Suprapubic skin (tissue), 4 donors: ENCODE results near the gene AJAP1. TPM values are rescaled to one million over a fixed set of nuclear protein-coding genes. Genes with fewer than 3 reads are reported as not detected.

Experiments
- DNase-seq, 2 donors: peaks; one replicate each; pipeline ENCODE4 v3.0.0-alpha.2; 2019; ENCODE audit warnings: low spot score in 2 of 2
- H3K27ac ChIP-seq: fragments of 200-600 bp; sonication (generic); one replicate; pipeline ENCODE4 v1.5.1; 2019
- H3K27me3 ChIP-seq: fragments of 200-600 bp; sonication (generic); one replicate; pipeline ENCODE4 v1.5.1; 2019
- H3K36me3 ChIP-seq: fragments of 200-600 bp; sonication (generic); one replicate; pipeline ENCODE4 v1.5.1; 2019
- H3K4me1 ChIP-seq: fragments of 200-600 bp; sonication (generic); one replicate; pipeline ENCODE4 v1.5.1; 2019
- H3K4me3 ChIP-seq: fragments of 200-600 bp; sonication (generic); one replicate; pipeline ENCODE4 v1.5.1; 2019; ENCODE audit warnings: mild to moderate bottlenecking
- H3K9me3 ChIP-seq: fragments of 200-600 bp; sonication (generic); one replicate; pipeline ENCODE4 v1.5.1; 2019
- CTCF ChIP-seq, 2 donors: fragments of 200-600 bp in 1 of 2; fragments of 450-650 bp in 1 of 2; sonication (generic) in 1 of 2; IDR thresholded peaks; one replicate each; pipeline ENCODE4 v1.5.1; 2016 to 2019; ENCODE audit warnings: antibody characterized with exemption in 2 of 2, mild to moderate bottlenecking in 1 of 2, moderate library complexity in 1 of 2
- EP300 ChIP-seq: sonication (generic); formaldehyde crosslinking; IDR thresholded peaks from one replicate; pipeline ENCODE4 v1.6.1; 2017; ENCODE audit warnings: antibody characterized with exemption
- POLR2A ChIP-seq, 2 donors: fragments of 450-650 bp; IDR thresholded peaks; one replicate each; pipeline ENCODE4 v1.6.1; 2017; ENCODE audit warnings: antibody characterized with exemption in 2 of 2, mild to moderate bottlenecking in 2 of 2, moderate library complexity in 2 of 2
- POLR2AphosphoS5 ChIP-seq, 3 donors: sonication (generic); formaldehyde crosslinking; IDR thresholded peaks; one replicate each; pipeline ENCODE4 v1.6.1; 2017; ENCODE audit warnings: antibody characterized with exemption in 3 of 3
- WGBS: methylation state at CpG from one replicate; pipeline ENCODE4 v1.1.5; 2018; 5-methylcytosine and 5-hydroxymethylcytosine counted together
- total RNA-seq, 4 donors: library from RNA; depleted of rRNA; stranded (reverse); fragments of >200 nt; gene quantifications; one replicate each; pipeline ENCODE4 v1.1.0, GENCODE V29; 2016

The AJAP1 gene
- total RNA-seq, 4 donors from 2014 or later: 0.11 to 2.3 (median 0.80) TPM

DNA sequence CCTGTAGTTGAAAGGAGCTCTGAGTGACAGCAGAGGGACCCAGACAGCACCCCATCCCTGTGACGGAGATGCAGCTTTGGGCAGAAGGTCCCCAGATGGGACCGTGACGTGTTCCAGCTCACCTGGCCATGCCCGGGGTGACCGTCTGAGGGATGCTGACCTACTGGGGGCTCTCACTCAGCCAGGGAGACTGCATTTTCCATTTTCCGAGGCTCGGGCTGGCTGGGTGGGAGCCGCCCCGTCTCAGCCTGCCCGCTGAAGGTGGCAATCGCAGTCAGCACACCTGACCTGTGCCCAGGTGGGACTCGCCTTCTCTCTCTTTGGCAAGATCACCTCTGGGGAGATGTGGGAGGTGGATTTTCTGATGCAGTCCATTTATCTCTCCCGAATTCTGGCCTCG lies 127.2 kb downstream of the AJAP1 start:
- DNase-seq: no peak
- WGBS: 76% methylated on average over 5 of the region's 14 CpGs
- Histone ChIP-seq H3K4me3 (no peak overlapping the region), H3K36me3 (no peaks in the 10 kb centered on the region), H3K9me3 (no peaks in the 10 kb centered on the region), H3K27ac (no peak overlapping the region), H3K4me1 (no peaks in the 10 kb centered on the region), H3K27me3 (peaks cover 6% of the 10 kb centered on the region)
- TF ChIP-seq EP300 (no peak), POLR2AphosphoS5 (IDR thresholded peaks at IDR 0.05) (no peak), POLR2A (IDR thresholded peaks at IDR 0.05) (no peak), CTCF (IDR thresholded peaks at IDR 0.05) (no peak)

- WGBS: 77% methylated on average over 12 of the region's 17 CpGs
- DNase-seq: no peak
- H3K4me1 ChIP-seq: no peaks in the 10 kb centered on the region
- no peaks in the 10 kb centered on the region for H3K9me3 ChIP-seq
- no peak overlapping the region for H3K4me3 ChIP-seq
- no peak for TF ChIP-seq EP300
- TF ChIP-seq POLR2AphosphoS5 (IDR thresholded peaks at IDR 0.05): no peak
- no peak for TF ChIP-seq POLR2A (IDR thresholded peaks at IDR 0.05)
- no peak for TF ChIP-seq CTCF (IDR thresholded peaks at IDR 0.05)
- H3K27ac ChIP-seq: no peak overlapping the region
- H3K27me3 ChIP-seq: peaks cover 6% of the 10 kb centered on the region
- no peaks in the 10 kb centered on the region for H3K36me3 ChIP-seq
Measured at GRCh38 chr1:4784761-4785160, 130.4 kb downstream of the AJAP1 start.

DNA sequence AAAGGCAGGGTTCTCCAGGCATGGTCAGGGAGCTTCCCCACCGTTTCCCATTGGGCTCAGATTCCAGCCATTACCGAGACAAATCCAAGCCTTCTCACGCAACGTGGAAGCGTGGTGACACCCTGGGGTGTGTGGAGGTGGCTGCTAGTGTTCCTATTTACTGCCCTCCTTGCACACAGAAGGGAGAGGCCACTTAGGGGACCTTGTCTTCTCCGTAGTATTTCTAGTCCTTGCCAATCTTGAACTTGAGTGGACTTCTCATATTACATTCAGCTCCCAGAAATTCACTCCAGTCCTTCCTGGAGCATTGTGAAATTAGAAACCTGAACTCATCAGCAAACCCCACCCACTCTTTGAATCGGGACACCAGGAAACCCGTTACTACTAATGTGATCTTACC lies 131.6 kb downstream of the AJAP1 start:
- Histone ChIP-seq H3K36me3 (no peaks in the 10 kb centered on the region), H3K27me3 (peaks cover 6% of the 10 kb centered on the region), H3K4me1 (no peaks in the 10 kb centered on the region), H3K4me3 (no peak overlapping the region), H3K27ac (no peak overlapping the region), H3K9me3 (no peaks in the 10 kb centered on the region)
- no peak for TF ChIP-seq POLR2AphosphoS5 (IDR thresholded peaks at IDR 0.05)
- no peak for TF ChIP-seq POLR2A (IDR thresholded peaks at IDR 0.05)
- no peak for TF ChIP-seq EP300
- no peak for TF ChIP-seq CTCF (IDR thresholded peaks at IDR 0.05)
- 84% methylated on average over 8 of the region's 8 CpGs for WGBS
- DNase-seq: peak in 1 of 2 donors; percentile 15

DNA sequence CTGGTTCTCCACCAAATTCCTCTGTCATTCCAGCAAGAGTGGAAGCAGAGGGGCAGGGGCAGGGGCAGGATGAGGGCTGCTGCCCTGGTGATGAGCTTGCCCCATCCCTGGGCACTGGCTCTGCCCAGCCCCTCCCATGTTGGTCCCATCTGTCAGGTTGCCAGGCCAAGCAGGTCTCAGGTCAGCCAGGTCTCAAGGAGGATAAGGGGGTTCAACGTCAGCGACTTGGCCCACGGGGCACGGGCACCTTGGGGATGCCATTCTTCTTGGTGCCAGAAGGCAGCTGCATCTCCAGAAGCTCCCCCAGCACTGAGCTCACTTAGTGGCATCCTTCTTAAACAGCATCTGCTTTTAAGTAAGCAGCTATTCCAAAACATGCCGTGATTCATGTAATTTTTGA lies 133.1 kb downstream of the AJAP1 start:
- Histone ChIP-seq H3K4me1 (no peaks in the 10 kb centered on the region), H3K36me3 (no peaks in the 10 kb centered on the region), H3K9me3 (no peaks in the 10 kb centered on the region), H3K27me3 (no peaks in the 10 kb centered on the region), H3K4me3 (no peak overlapping the region), H3K27ac (no peak overlapping the region)
- WGBS: 85% methylated on average over 5 of the region's 5 CpGs
- TF ChIP-seq POLR2A (IDR thresholded peaks at IDR 0.05) (no peak), EP300 (no peak), POLR2AphosphoS5 (IDR thresholded peaks at IDR 0.05) (no peak), CTCF (IDR thresholded peaks at IDR 0.05) (no peak)
- no peak for DNase-seq

GRCh38 chr1:4792565-4792964 lies 138.2 kb downstream of the AJAP1 start:
- Histone ChIP-seq H3K4me1 (no peaks in the 10 kb centered on the region), H3K9me3 (no peaks in the 10 kb centered on the region), H3K27me3 (no peaks in the 10 kb centered on the region), H3K27ac (no peak overlapping the region), H3K36me3 (no peaks in the 10 kb centered on the region), H3K4me3 (no peak overlapping the region)
- no peak for DNase-seq
- TF ChIP-seq POLR2AphosphoS5 (IDR thresholded peaks at IDR 0.05) (no peak), CTCF (IDR thresholded peaks at IDR 0.05) (no peak), POLR2A (IDR thresholded peaks at IDR 0.05) (no peak)
- WGBS: 63% methylated on average over 4 of the region's 4 CpGs
